ENCODE data around the gene HDGFL2.

The HDGFL2 gene

GRCh38 chr19:4493104-4493928, 21.2 kb downstream of the HDGFL2 start:
- H3K27me3 ChIP-seq (ENCODE audit: control insufficient read depth, low read length) = no peaks in the 10 kb centered on the region
- TF ChIP-seq, protein P1, sequence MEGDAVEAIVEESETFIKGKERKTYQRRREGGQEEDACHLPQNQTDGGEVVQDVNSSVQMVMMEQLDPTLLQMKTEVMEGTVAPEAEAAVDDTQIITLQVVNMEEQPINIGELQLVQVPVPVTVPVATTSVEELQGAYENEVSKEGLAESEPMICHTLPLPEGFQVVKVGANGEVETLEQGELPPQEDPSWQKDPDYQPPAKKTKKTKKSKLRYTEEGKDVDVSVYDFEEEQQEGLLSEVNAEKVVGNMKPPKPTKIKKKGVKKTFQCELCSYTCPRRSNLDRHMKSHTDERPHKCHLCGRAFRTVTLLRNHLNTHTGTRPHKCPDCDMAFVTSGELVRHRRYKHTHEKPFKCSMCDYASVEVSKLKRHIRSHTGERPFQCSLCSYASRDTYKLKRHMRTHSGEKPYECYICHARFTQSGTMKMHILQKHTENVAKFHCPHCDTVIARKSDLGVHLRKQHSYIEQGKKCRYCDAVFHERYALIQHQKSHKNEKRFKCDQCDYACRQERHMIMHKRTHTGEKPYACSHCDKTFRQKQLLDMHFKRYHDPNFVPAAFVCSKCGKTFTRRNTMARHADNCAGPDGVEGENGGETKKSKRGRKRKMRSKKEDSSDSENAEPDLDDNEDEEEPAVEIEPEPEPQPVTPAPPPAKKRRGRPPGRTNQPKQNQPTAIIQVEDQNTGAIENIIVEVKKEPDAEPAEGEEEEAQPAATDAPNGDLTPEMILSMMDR (IDR thresholded peaks at IDR 0.05; ENCODE audit: low read depth, low read length, poor library complexity, severe bottlenecking) = no peak
- TF ChIP-seq EZH2phosphoT487 (IDR thresholded peaks at IDR 0.05; ENCODE audit: borderline replicate concordance, low read length) = no peak
- H3K36me3 ChIP-seq (ENCODE audit: control insufficient read depth, low read length) = peaks cover 44% of the 10 kb centered on the region
- H4K20me1 ChIP-seq (ENCODE audit: control insufficient read depth, insufficient read depth, low read depth, low read length) = no peaks in the 10 kb centered on the region
- H3K9me3 ChIP-seq (ENCODE audit: control insufficient read depth, insufficient read depth, low read length) = no peaks in the 10 kb centered on the region
- H3K9me2 ChIP-seq (replicated peaks; ENCODE audit: control insufficient read depth, low read length) = no peaks in the 10 kb centered on the region
- no peaks in the 10 kb centered on the region for H3F3A ChIP-seq (ENCODE audit: control insufficient read depth, insufficient read depth)
- no peak overlapping the region for H3K27ac ChIP-seq (ENCODE audit: low read depth, low read length)
- no peaks in the 10 kb centered on the region for H3K79me2 ChIP-seq (ENCODE audit: control insufficient read depth, low read length)
- no peak overlapping the region for H3K4me2 ChIP-seq (ENCODE audit: low read length)
- H3K4me1 ChIP-seq (ENCODE audit: control insufficient read depth, low read length) = no peaks in the 10 kb centered on the region
- no peak overlapping the region for H3K4me3 ChIP-seq (ENCODE audit: low read length)

- Histone ChIP-seq H4K20me1 (ENCODE audit: control insufficient read depth, insufficient read depth, low read depth, low read length) (no peaks in the 10 kb centered on the region), H3K9me3 (ENCODE audit: control insufficient read depth, insufficient read depth, low read length) (no peaks in the 10 kb centered on the region), H3K27ac (ENCODE audit: low read depth, low read length) (no peak overlapping the region), H3K4me3 (ENCODE audit: low read length) (no peak overlapping the region), H3K36me3 (ENCODE audit: control insufficient read depth, low read length) (peaks cover 44% of the 10 kb centered on the region), H3K79me2 (ENCODE audit: control insufficient read depth, low read length) (no peaks in the 10 kb centered on the region), H3K4me2 (ENCODE audit: low read length) (no peak overlapping the region), H3K4me1 (ENCODE audit: control insufficient read depth, low read length) (no peaks in the 10 kb centered on the region), H3F3A (ENCODE audit: control insufficient read depth, insufficient read depth) (no peaks in the 10 kb centered on the region), H3K9me2 (replicated peaks; ENCODE audit: control insufficient read depth, low read length) (no peaks in the 10 kb centered on the region), H3K27me3 (ENCODE audit: control insufficient read depth, low read length) (no peaks in the 10 kb centered on the region)
- TF ChIP-seq, protein P1 (IDR thresholded peaks at IDR 0.05; ENCODE audit: low read depth, low read length, poor library complexity, severe bottlenecking) = no peak
- TF ChIP-seq EZH2phosphoT487 (IDR thresholded peaks at IDR 0.05; ENCODE audit: borderline replicate concordance, low read length) = no peak
Observed at GRCh38 chr19:4493929-4494690, 22.0 kb downstream of the HDGFL2 start.

DNA sequence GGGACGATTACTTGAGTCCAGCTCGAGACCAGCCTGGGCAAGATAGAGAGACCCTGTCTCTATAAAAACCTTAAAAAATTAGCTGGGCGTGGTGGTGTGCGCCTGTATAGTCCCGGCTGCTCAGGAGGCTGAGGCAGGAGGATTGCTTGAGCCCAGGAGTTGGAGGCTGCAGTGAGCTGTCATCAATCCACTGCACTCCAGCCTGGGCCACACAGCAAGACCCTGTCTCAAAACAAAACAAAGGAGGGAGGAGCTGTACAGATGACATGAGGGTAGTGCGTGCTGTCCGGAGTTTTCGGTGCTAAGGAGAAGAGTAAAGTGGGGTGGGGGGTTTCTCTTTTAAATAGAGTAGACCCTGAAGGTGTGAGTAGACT, 22.6 kb downstream of the HDGFL2 start:
- Histone ChIP-seq H3K4me3 (ENCODE audit: low read length) (no peak overlapping the region), H3K27ac (ENCODE audit: low read depth, low read length) (no peak overlapping the region), H3K79me2 (ENCODE audit: control insufficient read depth, low read length) (no peaks in the 10 kb centered on the region), H3F3A (ENCODE audit: control insufficient read depth, insufficient read depth) (no peaks in the 10 kb centered on the region), H4K20me1 (ENCODE audit: control insufficient read depth, insufficient read depth, low read depth, low read length) (no peaks in the 10 kb centered on the region), H3K9me3 (ENCODE audit: control insufficient read depth, insufficient read depth, low read length) (no peaks in the 10 kb centered on the region), H3K4me2 (ENCODE audit: low read length) (no peak overlapping the region), H3K36me3 (ENCODE audit: control insufficient read depth, low read length) (peaks cover 44% of the 10 kb centered on the region), H3K27me3 (ENCODE audit: control insufficient read depth, low read length) (no peaks in the 10 kb centered on the region), H3K9me2 (replicated peaks; ENCODE audit: control insufficient read depth, low read length) (no peaks in the 10 kb centered on the region), H3K4me1 (ENCODE audit: control insufficient read depth, low read length) (no peaks in the 10 kb centered on the region)
- no peak for TF ChIP-seq EZH2phosphoT487 (IDR thresholded peaks at IDR 0.05; ENCODE audit: borderline replicate concordance, low read length)
- TF ChIP-seq, protein P1 (IDR thresholded peaks at IDR 0.05; ENCODE audit: low read depth, low read length, poor library complexity, severe bottlenecking) = no peak

Data from DOHH2 (cell line).